ENCODE results near the gene TLDC2. TPM values are rescaled to one million over a fixed set of nuclear protein-coding genes. Genes with fewer than 3 reads are reported as not detected.

The TLDC2 gene
- total RNA-seq, 4 donors from 2014 or later = 0.27 to 3.7 (median 0.27) TPM; not detected in 1

DNA sequence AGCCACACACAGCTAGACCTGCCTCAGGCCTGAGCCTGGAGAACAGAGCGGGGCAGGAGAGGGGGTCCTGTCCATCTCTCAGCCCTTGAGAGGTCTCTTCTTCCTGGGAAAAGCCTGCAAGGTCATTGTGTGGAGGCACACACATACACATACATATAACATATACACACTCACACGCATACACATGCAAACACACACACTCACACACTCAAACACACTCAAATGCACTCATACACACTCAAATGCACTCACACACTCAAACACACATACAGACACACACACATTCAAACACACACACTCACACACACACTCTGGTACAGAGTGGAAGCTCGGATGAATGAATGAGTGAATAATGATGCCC, 515 bp downstream of the TLDC2 start:
- Histone ChIP-seq H3K4me3 (no peak overlapping the region), H3K4me1 (no peaks in the 10 kb centered on the region), H3K9me3 (no peaks in the 10 kb centered on the region), H3K27ac (no peak overlapping the region), H3K27me3 (no peaks in the 10 kb centered on the region), H3K36me3 (no peaks in the 10 kb centered on the region)
- TF ChIP-seq, protein P1, sequence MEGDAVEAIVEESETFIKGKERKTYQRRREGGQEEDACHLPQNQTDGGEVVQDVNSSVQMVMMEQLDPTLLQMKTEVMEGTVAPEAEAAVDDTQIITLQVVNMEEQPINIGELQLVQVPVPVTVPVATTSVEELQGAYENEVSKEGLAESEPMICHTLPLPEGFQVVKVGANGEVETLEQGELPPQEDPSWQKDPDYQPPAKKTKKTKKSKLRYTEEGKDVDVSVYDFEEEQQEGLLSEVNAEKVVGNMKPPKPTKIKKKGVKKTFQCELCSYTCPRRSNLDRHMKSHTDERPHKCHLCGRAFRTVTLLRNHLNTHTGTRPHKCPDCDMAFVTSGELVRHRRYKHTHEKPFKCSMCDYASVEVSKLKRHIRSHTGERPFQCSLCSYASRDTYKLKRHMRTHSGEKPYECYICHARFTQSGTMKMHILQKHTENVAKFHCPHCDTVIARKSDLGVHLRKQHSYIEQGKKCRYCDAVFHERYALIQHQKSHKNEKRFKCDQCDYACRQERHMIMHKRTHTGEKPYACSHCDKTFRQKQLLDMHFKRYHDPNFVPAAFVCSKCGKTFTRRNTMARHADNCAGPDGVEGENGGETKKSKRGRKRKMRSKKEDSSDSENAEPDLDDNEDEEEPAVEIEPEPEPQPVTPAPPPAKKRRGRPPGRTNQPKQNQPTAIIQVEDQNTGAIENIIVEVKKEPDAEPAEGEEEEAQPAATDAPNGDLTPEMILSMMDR (IDR thresholded peaks at IDR 0.05) = no peak
- TF ChIP-seq EP300 (IDR thresholded peaks at IDR 0.05) (no peak), POLR2A (IDR thresholded peaks at IDR 0.05) (no peak), POLR2AphosphoS5 (IDR thresholded peaks at IDR 0.05) (no peak)
- ATAC-seq = no peak
- WGBS, 2 donors (ENCODE audit: low coverage in 1 of 2) = 73 to 83% methylated on average over 2 of the region's 3 CpGs

DNA sequence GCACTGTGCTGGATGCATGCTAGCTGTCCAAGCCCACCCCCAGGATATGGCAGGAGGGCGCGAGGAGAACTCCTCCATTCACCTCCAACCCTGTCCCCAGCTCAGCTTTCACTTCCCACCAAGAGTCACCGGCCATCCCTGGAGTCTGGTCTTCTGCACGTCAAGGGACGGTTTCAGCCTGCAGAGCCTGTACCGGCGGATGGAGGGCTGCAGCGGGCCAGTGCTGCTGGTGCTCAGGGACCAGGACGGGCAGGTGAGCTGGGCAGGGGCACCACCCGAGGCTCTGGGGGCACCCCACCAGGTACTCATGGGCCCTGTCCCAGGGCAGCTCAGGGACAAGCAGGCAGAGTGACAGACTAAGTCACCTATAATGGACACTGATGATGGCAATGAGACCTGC, 3.0 kb downstream of the TLDC2 start:
- ATAC-seq = no peak
- no peak for TF ChIP-seq EP300 (IDR thresholded peaks at IDR 0.05)
- TF ChIP-seq POLR2AphosphoS5 (IDR thresholded peaks at IDR 0.05) = no peak
- TF ChIP-seq, protein P1 (IDR thresholded peaks at IDR 0.05) = no peak
- TF ChIP-seq POLR2A (IDR thresholded peaks at IDR 0.05) = no peak

GRCh38 chr20:36880741-36881250, 4.9 kb downstream of the TLDC2 start:
- Histone ChIP-seq H3K36me3 (no peaks in the 10 kb centered on the region), H3K27ac (no peak overlapping the region), H3K4me3 (no peak overlapping the region), H3K9me3 (no peaks in the 10 kb centered on the region), H3K27me3 (no peaks in the 10 kb centered on the region), H3K4me1 (no peaks in the 10 kb centered on the region)
- 78 to 100% methylated on average over 2 to 4 of the region's 11 CpGs for WGBS, 2 donors (ENCODE audit: low coverage in 1 of 2)
- ATAC-seq = no peak
- no peak for TF ChIP-seq POLR2AphosphoS5 (IDR thresholded peaks at IDR 0.05)
- TF ChIP-seq POLR2A (IDR thresholded peaks at IDR 0.05) = no peak
- TF ChIP-seq, protein P1 (IDR thresholded peaks at IDR 0.05) = no peak
- no peak for TF ChIP-seq EP300 (IDR thresholded peaks at IDR 0.05)

More for the DNA sequence above, 3.0 kb downstream of the TLDC2 start:
- Histone ChIP-seq H3K27me3 (no peaks in the 10 kb centered on the region), H3K27ac (no peak overlapping the region), H3K4me1 (no peaks in the 10 kb centered on the region), H3K9me3 (no peaks in the 10 kb centered on the region), H3K36me3 (no peaks in the 10 kb centered on the region), H3K4me3 (no peak overlapping the region)
- no CpG with 5 or more reads among the region's 10 CpGs for WGBS, 2 donors (ENCODE audit: low coverage in 1 of 2)

- no peaks in the 10 kb centered on the region for H3K4me1 ChIP-seq
- no peak for TF ChIP-seq EP300 (IDR thresholded peaks at IDR 0.05)
- no peak for TF ChIP-seq POLR2A (IDR thresholded peaks at IDR 0.05)
- TF ChIP-seq, protein P1 (IDR thresholded peaks at IDR 0.05) = no peak
- no peak for TF ChIP-seq POLR2AphosphoS5 (IDR thresholded peaks at IDR 0.05)
- no peak overlapping the region for H3K4me3 ChIP-seq
- WGBS, 2 donors (ENCODE audit: low coverage in 1 of 2) = 90% methylated on average over 7 to 14 of the region's 16 CpGs
- H3K27ac ChIP-seq = no peak overlapping the region
- H3K27me3 ChIP-seq = no peaks in the 10 kb centered on the region
- no peaks in the 10 kb centered on the region for H3K9me3 ChIP-seq
- H3K36me3 ChIP-seq = no peaks in the 10 kb centered on the region
- no peak for ATAC-seq
Measured at GRCh38 chr20:36881331-36881730, 5.4 kb downstream of the TLDC2 start.

DNA sequence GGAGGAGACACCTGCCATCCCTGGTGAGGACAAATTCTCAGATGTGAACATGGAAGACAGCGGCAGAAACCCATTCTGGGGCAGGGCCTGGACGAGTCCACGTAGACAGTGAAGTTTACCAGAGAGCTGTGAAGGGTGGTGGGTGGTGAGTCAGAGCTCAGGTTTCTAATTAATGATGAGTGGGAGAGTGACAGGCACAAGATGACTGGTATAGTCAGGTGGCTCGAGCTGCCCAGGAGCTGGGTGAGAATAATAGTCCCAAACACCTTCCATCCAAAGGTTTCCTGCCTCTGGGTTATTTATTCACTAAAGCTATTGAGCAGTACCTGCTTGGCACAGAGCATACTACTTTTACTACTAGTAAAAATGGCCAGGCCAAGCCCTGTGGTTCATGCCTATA, 6.0 kb downstream of the TLDC2 start:
- no peaks in the 10 kb centered on the region for H3K9me3 ChIP-seq
- H3K4me1 ChIP-seq = peaks cover 0 to 4% (median 0%) of the 10 kb centered on the region in 3 donors
- WGBS, 2 donors (ENCODE audit: low coverage in 1 of 2) = 67 to 70% methylated on average over 3 to 4 of the region's 4 CpGs
- H3K27me3 ChIP-seq = no peaks in the 10 kb centered on the region
- no peaks in the 10 kb centered on the region for H3K36me3 ChIP-seq
- TF ChIP-seq, protein P1 (IDR thresholded peaks at IDR 0.05) = no peak
- TF ChIP-seq EP300 (IDR thresholded peaks at IDR 0.05) = no peak
- TF ChIP-seq POLR2AphosphoS5 (IDR thresholded peaks at IDR 0.05) = no peak
- TF ChIP-seq POLR2A (IDR thresholded peaks at IDR 0.05) = no peak
- ATAC-seq = no peak
- no peak overlapping the region for H3K27ac ChIP-seq
- H3K4me3 ChIP-seq = no peak overlapping the region
